GM23248 (cell line): Measurements from ENCODE around the gene OLFM3. TPM values are rescaled to one million over a fixed set of nuclear protein-coding genes. Genes with fewer than 3 reads are reported as not detected.

Experiments
- DNase-seq: peaks from one replicate; pipeline ENCODE4 v3.0.0-alpha.2; 2015
- H2AFZ ChIP-seq: fragments of 200-600 bp; sonication (generic); 2 replicates; pipeline ENCODE4 v1.6.1; 2016; ENCODE audit warnings: antibody characterized with exemption
- H3F3A ChIP-seq: fragments of 200-600 bp; sonication (generic); 2 replicates; pipeline ENCODE4 v1.6.1; 2016; ENCODE audit warnings: mild to moderate bottlenecking, antibody characterized with exemption, mixed run types; ENCODE audit not compliant: insufficient read depth
- H3K27ac ChIP-seq: fragments of 200-600 bp; sonication (generic); 2 replicates; pipeline ENCODE4 v1.5.1; 2016; ENCODE audit warnings: mild to moderate bottlenecking
- H3K27me3 ChIP-seq: fragments of 200-600 bp; sonication (generic); replicated peaks from 2 replicates; pipeline ENCODE4 v1.6.1; 2016; ENCODE audit warnings: mild to moderate bottlenecking; ENCODE audit not compliant: insufficient read depth
- H3K36me3 ChIP-seq: fragments of 200-600 bp; sonication (generic); 2 replicates; pipeline ENCODE4 v1.6.1; 2016; ENCODE audit warnings: low read depth, mild to moderate bottlenecking
- H3K4me1 ChIP-seq: fragments of 200-600 bp; sonication (generic); 2 replicates; pipeline ENCODE4 v1.6.1; 2016; ENCODE audit warnings: mild to moderate bottlenecking; ENCODE audit not compliant: insufficient read depth
- H3K4me2 ChIP-seq: fragments of 200-600 bp; sonication (generic); one replicate; pipeline ENCODE4 v1.6.1; 2016; ENCODE audit warnings: mild to moderate bottlenecking; ENCODE audit not compliant: unreplicated experiment
- H3K4me3 ChIP-seq: fragments of 200-600 bp; sonication (generic); 2 replicates; pipeline ENCODE4 v1.5.1; 2016; ENCODE audit warnings: mild to moderate bottlenecking
- H3K79me2 ChIP-seq: fragments of 200-600 bp; sonication (generic); 2 replicates; pipeline ENCODE4 v1.6.1; 2016; ENCODE audit warnings: mild to moderate bottlenecking; ENCODE audit not compliant: insufficient read depth
- H3K9ac ChIP-seq: fragments of 200-600 bp; sonication (generic); 2 replicates; pipeline ENCODE4 v1.6.1; 2016; ENCODE audit warnings: mild to moderate bottlenecking
- H3K9me2 ChIP-seq: fragments of 200-600 bp; sonication (generic); 2 replicates; pipeline ENCODE4 v1.6.1; 2016; ENCODE audit warnings: mixed run types, mild to moderate bottlenecking, moderate library complexity; ENCODE audit not compliant: insufficient read depth
- H3K9me3 ChIP-seq: fragments of 200-600 bp; sonication (generic); one replicate; pipeline ENCODE4 v1.6.1; 2017; ENCODE audit warnings: low read depth
- H4K20me1 ChIP-seq: fragments of 200-600 bp; sonication (generic); 2 replicates; pipeline ENCODE4 v1.6.0; 2016; ENCODE audit not compliant: insufficient read depth
- EZH2 ChIP-seq: fragments of 200-600 bp; sonication (generic); IDR thresholded peaks from 2 replicates; pipeline ENCODE4 v1.6.1; 2018; ENCODE audit warnings: antibody characterized with exemption, mild to moderate bottlenecking; ENCODE audit not compliant: insufficient read depth, poor library complexity, severe bottlenecking
- EZH2phosphoT487 ChIP-seq: fragments of 200-600 bp; sonication (generic); IDR thresholded peaks from 2 replicates; pipeline ENCODE4 v1.6.1; 2018; ENCODE audit warnings: antibody characterized with exemption, moderate library complexity, mild to moderate bottlenecking, low read depth; ENCODE audit not compliant: insufficient read depth
- WGBS, 2 experiments: methylation state at CpG; one replicate each; pipeline ENCODE4 v1.1.6; 2015 to 2017; ENCODE audit warnings: low lambda C conversion rate in 2 of 2, low coverage in 1 of 2; ENCODE audit errors: missing lambda C conversion rate in 2 of 2; 5-methylcytosine and 5-hydroxymethylcytosine counted together
- in situ Hi-C: fragments of 300-500 bp; cut with MboI; formaldehyde crosslinking; loops from 2 replicates; pipeline ENCODE4 v1.15.0; 2020
- polyA plus RNA-seq: library from polyadenylated mRNA; unstranded; fragments of >200 nt; fragmentation: Nextera tagmentation; extraction: Ambion mirVana; gene quantifications from 2 replicates; pipeline ENCODE4 v1.2.1, GENCODE V29; 2016
- total RNA-seq: library from RNA; depleted of rRNA; stranded (reverse); fragments of >200 nt; shearing (Covaris generic); gene quantifications from 2 replicates; pipeline ENCODE4 v1.2.3, GENCODE V29; 2014

The OLFM3 gene
- total and polyA plus RNA-seq, 2 experiments from 2014 or later: not detected

DNA sequence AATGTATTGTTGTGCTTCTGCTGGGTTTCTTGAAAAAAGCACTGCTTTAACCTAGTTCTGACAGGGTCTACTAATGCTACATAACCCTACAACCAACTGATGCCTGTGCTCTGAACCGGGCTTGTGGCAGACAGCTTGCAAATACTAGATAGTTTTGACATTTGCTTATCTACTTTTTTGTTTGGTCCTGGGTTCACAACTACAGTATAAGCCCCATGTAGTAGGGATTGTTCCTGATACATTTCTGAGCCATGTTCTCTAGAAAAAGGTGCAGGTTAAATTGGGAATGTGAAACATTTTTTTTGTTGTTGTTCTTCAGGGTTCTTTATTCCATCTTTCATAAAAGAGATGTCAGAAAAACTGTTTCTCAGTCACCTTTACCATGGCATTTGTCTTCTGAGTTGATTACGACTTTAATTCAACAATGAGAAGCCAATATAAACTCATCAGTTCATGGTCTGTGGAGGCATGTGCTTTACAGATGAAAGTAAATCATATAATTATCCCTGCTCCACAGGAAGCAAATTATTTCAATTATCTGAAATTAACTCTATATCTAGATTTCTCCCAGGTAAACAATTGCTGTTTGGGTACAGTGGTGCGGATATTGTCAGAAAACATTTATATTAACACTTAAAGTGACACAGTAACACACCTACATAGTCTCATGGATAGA, 22.0 kb downstream of the OLFM3 start:
- in situ Hi-C loops: no loop called here
- 15 to 22% methylated on average over 3 of the region's 3 CpGs for whole genome bisulfite sequencing, 2 experiments

GRCh38 chr1:101971304-101971703, 25.4 kb downstream of the OLFM3 start:
- in situ Hi-C loops: no loop called here
- H3K27me3 ChIP-seq: no peaks in the 10 kb centered on the region
- H3K79me2 ChIP-seq: no peaks in the 10 kb centered on the region
- TF ChIP-seq EZH2phosphoT487 (no peak), EZH2 (no peak)
- H3K4me2 ChIP-seq: no peak overlapping the region
- H3F3A ChIP-seq: no peaks in the 10 kb centered on the region
- H3K4me3 ChIP-seq: no peak overlapping the region
- no peaks in the 10 kb centered on the region for H3K4me1 ChIP-seq
- H3K27ac ChIP-seq: no peak overlapping the region
- DNase-seq: no peak
- H4K20me1 ChIP-seq: no peaks in the 10 kb centered on the region
- H3K9me2 ChIP-seq: no peaks in the 10 kb centered on the region
- no peak overlapping the region for H2AFZ ChIP-seq
- 4 to 14% methylated on average over 1 of the region's 1 CpG for WGBS, 2 experiments
- no peak overlapping the region for H3K9ac ChIP-seq
- no peaks in the 10 kb centered on the region for H3K9me3 ChIP-seq
- H3K36me3 ChIP-seq: no peaks in the 10 kb centered on the region

More for the DNA sequence above, 22.0 kb downstream of the OLFM3 start:
- Histone ChIP-seq H3K79me2 (no peaks in the 10 kb centered on the region), H3F3A (no peaks in the 10 kb centered on the region), H3K36me3 (no peaks in the 10 kb centered on the region), H3K27ac (no peak overlapping the region), H3K9ac (no peak overlapping the region), H3K9me3 (no peaks in the 10 kb centered on the region), H3K27me3 (no peaks in the 10 kb centered on the region), H4K20me1 (no peaks in the 10 kb centered on the region), H3K4me2 (no peak overlapping the region), H3K4me3 (no peak overlapping the region), H2AFZ (no peak overlapping the region), H3K4me1 (no peaks in the 10 kb centered on the region), H3K9me2 (no peaks in the 10 kb centered on the region)
- DNase-seq: no peak
- TF ChIP-seq EZH2phosphoT487 (no peak), EZH2 (no peak)

- no peak overlapping the region for H2AFZ ChIP-seq
- WGBS, 2 experiments: 18 to 20% methylated on average over 4 of the region's 4 CpGs
- in situ Hi-C loops: no loop called here
- no peaks in the 10 kb centered on the region for H3K79me2 ChIP-seq
- no peak overlapping the region for H3K9ac ChIP-seq
- no peak for DNase-seq
- H3F3A ChIP-seq: no peaks in the 10 kb centered on the region
- H3K4me2 ChIP-seq: no peak overlapping the region
- H3K9me2 ChIP-seq: no peaks in the 10 kb centered on the region
- TF ChIP-seq EZH2 (no peak), EZH2phosphoT487 (no peak)
- no peaks in the 10 kb centered on the region for H3K27me3 ChIP-seq
- H3K4me1 ChIP-seq: no peaks in the 10 kb centered on the region
- no peaks in the 10 kb centered on the region for H3K9me3 ChIP-seq
- no peaks in the 10 kb centered on the region for H3K36me3 ChIP-seq
- no peak overlapping the region for H3K27ac ChIP-seq
- no peaks in the 10 kb centered on the region for H4K20me1 ChIP-seq
- no peak overlapping the region for H3K4me3 ChIP-seq
Measured at GRCh38 chr1:101967871-101968270, 28.9 kb downstream of the OLFM3 start.

- no peak for TF ChIP-seq EZH2
- TF ChIP-seq EZH2phosphoT487: no peak
- Histone ChIP-seq H2AFZ (no peak overlapping the region), H3K9ac (no peak overlapping the region), H3K9me3 (no peaks in the 10 kb centered on the region), H4K20me1 (no peaks in the 10 kb centered on the region), H3K4me3 (no peak overlapping the region), H3K36me3 (no peaks in the 10 kb centered on the region), H3K27ac (no peak overlapping the region), H3K9me2 (no peaks in the 10 kb centered on the region), H3F3A (no peaks in the 10 kb centered on the region), H3K27me3 (no peaks in the 10 kb centered on the region), H3K79me2 (no peaks in the 10 kb centered on the region), H3K4me2 (no peak overlapping the region), H3K4me1 (no peaks in the 10 kb centered on the region)
- 0 to 3% methylated on average over 2 of the region's 2 CpGs for WGBS, 2 experiments
- in situ Hi-C loops: no loop called here
- no peak for DNase-seq
Measured at GRCh38 chr1:101965341-101965740, 31.4 kb downstream of the OLFM3 start.
